ENCODE data around the gene LONRF3.

The LONRF3 gene

DNA sequence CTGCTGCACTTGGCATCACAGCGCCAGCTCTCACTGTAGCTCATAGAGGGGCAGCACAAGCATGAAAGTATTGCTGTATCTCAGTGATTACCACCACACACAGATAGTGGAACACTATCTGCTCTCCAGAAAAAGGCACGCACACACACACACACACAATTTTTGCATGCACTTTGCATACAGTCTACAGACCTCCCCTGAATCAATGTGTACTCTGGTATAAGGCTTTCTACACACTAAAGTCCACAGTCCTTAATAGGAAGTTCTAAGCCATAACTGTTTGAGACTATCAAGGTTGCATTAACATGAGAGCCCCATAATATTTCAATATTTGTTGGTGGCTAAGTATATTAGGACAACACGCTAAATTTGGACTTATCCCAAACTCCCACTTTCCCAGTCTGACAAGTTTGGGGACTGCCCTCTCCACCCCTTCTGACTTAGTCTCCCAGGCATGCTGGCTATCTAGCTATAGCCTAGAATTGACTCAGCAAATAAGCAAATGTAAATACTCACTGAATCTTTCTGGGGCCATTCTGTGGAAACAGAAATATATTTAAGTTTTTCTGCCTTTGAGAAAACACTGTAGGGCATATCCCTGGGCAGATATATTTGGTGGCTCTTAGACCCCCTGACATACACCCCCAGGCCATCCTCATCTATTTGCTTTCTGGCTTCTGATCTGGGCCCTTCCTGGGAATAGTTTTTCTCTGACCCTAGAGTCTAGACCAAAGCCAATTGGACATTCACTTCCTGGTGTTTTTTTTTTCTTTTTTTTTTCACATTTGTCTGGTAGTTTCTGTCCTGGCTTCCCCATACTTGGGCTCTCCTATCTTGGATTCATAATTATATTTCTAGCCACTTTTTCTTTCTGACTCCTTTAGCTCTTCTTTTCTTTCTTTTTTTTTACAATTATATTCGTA is 62.0 kb downstream of the LONRF3 start:
- DNase-seq (ENCODE audit: low spot score), result no peak

DNA sequence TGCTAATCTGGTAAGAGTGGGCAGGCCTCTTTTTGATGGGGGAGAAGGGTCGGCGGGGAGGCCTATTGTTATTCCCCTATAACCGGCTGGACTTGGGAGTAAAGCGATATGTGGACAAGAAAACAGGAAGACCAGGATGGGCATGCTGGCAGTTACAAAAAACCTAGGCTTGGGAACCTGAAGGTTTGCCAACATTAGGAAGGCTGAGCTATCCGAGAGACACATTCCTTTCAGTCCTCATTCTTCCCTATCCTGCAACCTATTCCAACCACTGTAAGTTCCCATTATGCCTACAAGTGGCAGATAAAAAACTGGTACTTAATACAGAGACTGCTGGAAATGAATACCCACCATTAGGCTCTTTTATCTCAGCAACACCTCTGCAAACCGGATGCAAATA is 66.0 kb downstream of the LONRF3 start:
- no peak for DNase-seq (ENCODE audit: low spot score)

DNA sequence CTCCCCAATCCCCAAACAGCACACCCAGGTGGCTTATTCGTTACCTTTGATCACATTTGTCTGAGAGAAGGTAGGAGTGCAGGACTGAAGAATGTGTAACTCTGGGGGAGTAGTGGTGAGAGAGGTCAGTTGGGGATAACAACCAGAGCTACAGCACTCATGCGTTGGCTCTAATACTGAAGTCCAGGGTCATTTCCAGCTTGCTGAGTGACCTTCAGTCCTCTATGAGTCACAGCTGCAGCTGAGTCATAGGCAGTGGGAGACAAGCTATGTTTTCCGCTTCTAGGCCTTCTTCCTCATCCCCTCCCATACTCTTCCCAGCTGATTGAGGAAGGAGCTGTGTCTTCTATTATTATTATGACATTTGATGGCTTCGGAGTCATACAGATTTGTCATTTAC is 66.8 kb downstream of the LONRF3 start:
- no peak for DNase-seq (ENCODE audit: low spot score)

DNA sequence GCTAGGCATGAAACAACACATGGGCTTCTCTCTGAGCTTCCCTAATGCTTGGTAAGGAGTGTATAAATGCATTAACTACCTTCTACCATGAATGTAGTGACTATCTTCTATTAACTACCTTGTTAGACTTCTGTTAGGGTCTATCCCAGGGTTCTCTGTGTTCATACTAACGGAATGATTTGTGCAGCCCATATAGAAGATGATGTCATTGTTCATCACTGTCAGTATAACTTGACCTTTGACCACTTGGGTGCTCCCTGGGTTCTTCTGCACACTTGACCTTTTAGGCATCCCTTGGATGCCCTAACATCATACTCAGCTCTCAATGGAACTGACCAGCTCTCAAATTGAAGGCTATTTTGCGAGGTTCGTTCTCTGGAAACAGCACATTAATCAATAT is 67.6 kb downstream of the LONRF3 start:
- no peak for DNase-seq (ENCODE audit: low spot score)

DNA sequence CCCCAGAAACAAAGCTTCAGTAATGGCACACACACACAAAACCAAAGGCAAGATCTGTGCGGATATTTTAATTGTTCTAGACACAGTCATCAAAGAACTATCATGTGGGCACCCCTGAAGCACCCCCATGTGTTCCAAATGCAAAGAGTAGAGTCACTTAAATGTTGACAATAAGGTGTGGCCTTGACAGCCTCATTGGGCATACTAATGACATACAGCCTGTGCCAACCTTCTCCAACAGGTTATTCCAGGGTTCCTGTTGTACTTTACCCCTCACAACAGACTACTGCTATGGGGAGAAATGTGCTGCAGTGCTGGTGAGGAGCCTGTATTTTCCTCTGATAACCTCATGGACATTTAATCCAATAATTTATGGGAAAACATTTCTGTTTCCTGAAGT is 68.6 kb downstream of the LONRF3 start:
- DNase-seq (ENCODE audit: low spot score), result no peak

DNA sequence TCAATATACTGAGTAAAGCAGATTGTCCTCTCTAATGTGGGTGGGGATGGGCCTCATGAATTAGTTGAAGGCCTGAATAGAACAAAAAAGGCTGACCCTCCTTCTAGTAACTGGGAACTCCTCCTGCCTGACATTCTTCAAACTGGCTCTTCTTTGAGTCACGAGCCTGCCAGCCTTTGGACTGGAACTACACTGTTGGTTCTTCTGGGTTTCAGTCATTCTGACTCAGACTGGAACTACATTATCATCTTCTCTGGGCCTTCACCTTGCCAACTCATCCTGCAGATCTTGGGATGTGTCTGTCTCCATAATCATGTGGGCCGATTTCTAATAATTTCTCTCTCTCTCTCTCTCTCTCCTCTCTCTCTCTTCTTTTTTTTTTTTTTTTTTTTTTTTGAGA is 71.5 kb downstream of the LONRF3 start:
- DNase-seq (ENCODE audit: low spot score), result no peak

DNA sequence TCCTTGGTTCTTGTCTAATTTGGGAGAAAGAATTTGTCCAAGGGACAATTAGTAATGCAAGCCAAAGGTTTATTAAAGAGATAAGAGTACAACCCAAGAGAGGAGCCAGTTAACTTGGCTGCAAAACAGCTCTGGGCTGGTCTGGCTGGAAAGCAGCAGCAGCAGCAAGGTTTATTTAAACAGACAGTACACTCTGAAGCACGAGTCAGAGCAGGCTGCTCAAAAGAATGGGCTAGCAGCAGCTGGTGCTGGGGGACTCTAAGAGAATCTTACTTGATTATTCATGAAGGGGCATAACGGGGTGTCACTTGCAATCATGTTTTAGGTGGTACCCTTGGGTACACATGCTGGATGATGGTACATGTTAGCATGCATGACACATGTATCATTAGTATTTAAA is 81.3 kb downstream of the LONRF3 start:
- DNase-seq (ENCODE audit: low spot score), result no peak

DNA sequence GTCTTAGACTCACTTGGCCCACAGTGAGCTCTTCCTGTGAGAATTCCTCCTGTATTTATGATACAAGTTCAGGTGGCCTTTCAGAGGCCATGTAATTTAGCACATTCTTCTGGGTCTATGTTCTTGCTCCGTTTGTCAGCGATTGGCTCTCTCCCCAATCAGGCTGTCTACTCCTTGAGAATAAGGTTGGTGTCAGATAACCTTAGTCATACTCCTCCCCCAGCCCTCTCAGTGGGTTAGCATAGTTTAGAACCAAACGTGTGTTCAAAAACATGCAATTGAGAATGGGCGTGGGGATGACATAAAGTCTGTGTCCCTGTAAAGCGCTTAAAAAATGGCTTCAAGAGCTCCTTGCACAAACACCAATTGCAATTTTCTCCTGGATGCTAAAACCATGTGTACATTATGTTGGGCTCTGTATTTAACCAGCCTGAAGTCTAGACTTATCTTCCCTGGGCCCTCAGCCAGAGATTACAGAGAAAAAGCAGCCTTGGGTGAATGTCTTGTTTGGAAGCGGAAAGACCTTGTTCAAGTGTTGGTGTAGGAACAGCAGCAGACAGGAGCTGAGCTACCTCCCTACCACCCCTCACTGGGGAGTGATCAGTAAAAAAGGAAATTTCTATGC is 88.4 kb downstream of the LONRF3 start:
- DNase-seq (ENCODE audit: low spot score), result no peak

DNA sequence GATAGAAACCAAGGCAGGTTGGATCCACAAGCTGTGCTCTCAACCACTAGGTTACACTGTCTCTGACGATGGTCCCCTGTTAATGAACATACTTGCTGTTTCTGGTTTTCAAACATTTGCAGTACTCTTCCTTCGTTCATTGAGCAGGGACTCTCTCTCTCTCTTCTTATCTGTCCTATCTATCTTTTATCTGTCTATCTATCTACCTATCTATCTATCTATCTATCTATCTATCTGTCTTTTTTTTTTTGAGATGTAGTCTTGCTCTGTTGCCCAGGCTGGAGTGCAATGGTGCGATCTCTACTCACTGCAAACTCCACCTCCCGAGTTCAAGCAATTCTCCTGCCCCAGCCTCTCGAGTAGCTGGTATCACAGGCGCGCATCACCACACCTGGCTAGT is 89.0 kb downstream of the LONRF3 start:
- no peak for DNase-seq (ENCODE audit: low spot score)

DNA sequence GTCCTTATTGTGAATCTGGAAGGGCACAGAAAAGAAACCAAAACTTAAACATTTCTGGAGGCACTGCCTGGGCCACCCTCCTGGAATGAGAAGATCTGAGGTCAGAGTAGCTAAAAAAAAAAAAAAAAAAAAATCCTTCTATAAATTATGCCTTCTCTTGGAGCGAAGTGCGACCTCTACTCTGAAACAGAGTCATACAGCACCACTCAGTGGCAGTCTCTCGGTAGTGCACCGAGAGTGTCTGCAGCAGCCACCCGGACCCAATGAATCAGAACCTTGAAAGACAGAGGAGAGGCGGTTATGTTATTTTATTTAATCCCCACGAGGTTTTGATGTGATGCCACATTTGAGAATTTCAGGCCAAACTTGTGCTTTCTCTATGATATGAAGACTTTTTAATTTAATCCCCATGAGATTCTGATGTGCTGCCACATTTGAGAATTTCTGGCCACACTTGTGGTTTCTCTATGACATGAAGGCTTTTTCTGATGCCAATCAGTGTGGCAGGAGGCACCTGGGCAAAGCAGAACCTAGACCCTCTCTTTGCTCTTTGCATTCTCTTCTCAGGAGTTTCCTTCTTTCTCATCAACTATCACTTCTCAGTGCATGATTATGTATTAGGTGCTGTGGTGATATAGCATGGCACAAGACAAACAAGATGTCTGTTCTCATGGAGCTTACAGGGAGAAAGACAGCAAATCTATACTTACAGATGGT is 92.8 kb downstream of the LONRF3 start:
- peak; percentile 0 for DNase-seq (ENCODE audit: low spot score)

All from SK-N-DZ (cell line).